GM10266 (cell line): ENCODE data around the gene CALR3.
A peak's percentile ranks its signal among the peaks of the same experiment; 100 is the strongest.

ENCODE experiments used
- DNase-seq: peaks from one replicate; pipeline ENCODE4 v3.0.0; 2012; ENCODE audit errors: extremely low spot score
- CTCF ChIP-seq: IDR thresholded peaks from 2 replicates; pipeline ENCODE4 v1.5.1; 2012; ENCODE audit warnings: mild to moderate bottlenecking, low read depth; ENCODE audit not compliant: control insufficient read depth, insufficient read depth; ENCODE audit errors: missing control alignments

Gene CALR3

DNA sequence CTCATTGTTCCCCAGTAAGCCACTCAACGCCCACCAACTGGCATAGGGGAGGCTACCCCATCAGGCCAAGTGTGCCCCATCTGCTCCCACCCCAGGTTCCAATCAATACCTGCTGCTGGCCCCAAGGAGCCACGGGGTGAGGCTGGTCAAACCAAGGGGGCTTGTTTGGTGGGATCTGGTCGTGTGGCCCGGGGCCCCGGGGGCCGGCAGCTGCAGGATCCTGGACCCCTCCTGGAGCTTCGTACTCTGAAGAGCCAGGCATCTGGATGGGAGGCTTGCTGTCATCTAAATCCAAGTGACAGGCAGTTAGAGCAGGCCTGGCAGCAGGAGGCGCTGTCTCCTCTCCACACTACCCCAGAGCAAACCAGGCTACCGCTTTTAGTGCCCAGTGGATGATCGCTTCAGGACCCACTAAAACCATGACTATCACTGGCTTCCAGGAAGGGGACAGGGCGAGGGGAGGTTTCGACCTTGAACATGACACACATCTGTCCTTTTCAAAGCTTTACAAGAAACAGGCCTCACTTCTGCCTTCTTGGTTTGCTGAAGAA, 32.1 kb upstream of the CALR3 start:
- no peak for DNase-seq

GRCh38 chr19:16527334-16527935, 31.5 kb upstream of the CALR3 start:
- no peak for TF ChIP-seq CTCF
- DNase-seq, result no peak

More for the DNA sequence above, 32.1 kb upstream of the CALR3 start:
- peak; percentile 56 for TF ChIP-seq CTCF

GRCh38 chr19:16525751-16526481, 29.9 kb upstream of the CALR3 start:
- no peak for TF ChIP-seq CTCF
- no peak for DNase-seq

- no peak for TF ChIP-seq CTCF
- DNase-seq, result no peak
Observed at GRCh38 chr19:16524991-16525734, 29.2 kb upstream of the CALR3 start.

GRCh38 chr19:16522559-16523377, 26.8 kb upstream of the CALR3 start:
- DNase-seq, result no peak
- no peak for TF ChIP-seq CTCF

DNA sequence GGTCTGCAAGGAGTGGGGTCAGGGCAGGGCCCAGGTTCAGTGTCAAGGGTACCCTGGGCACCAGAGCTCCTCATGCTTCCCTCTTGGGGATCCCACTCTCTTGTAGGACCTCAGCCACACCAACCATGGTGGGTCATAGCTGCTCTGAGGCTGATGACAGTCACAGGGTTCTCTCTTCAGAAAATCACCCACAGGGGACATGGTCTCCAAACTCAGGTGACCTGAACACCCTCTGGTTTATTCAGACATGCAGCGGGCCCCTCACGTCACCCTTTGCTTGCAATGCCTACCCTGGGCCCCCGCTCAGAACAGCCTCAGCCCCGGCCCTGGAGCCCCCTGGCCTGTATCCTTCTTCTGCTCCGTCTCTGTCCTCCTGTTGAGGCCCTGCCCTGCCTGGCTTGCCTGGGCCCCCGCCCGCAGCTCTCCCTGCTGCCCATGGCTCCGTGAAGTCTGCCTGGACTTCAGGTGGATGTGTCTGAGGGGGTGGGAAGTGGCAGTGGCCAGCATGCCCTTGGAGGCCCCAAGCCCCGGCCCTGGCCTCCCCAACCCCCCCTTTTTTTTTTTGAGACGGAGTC, 25.8 kb upstream of the CALR3 start:
- peak; percentile 9 for DNase-seq
- TF ChIP-seq CTCF, result no peak
